Esophagus mucosa (tissue), 1 donor: Measurements from ENCODE around the gene UBE2Q1. TPM values are rescaled to one million over a fixed set of nuclear protein-coding genes. Genes with fewer than 3 reads are reported as not detected.

Experiments used
- ATAC-seq: fragments of 200-7000 bp; cut with Tn5 transposase; one replicate; pipeline ENCODE4 v1.9.1; 2020
- total RNA-seq: library from RNA; stranded (reverse); gene quantifications from one replicate; pipeline ENCODE4 v1.2.4, GENCODE V29; 2023
- donor health status: DM: yes; HTN: yes; CAD: no.

Gene UBE2Q1
- total RNA-seq, 1 donor from 2014 or later, result 37.3 TPM

DNA sequence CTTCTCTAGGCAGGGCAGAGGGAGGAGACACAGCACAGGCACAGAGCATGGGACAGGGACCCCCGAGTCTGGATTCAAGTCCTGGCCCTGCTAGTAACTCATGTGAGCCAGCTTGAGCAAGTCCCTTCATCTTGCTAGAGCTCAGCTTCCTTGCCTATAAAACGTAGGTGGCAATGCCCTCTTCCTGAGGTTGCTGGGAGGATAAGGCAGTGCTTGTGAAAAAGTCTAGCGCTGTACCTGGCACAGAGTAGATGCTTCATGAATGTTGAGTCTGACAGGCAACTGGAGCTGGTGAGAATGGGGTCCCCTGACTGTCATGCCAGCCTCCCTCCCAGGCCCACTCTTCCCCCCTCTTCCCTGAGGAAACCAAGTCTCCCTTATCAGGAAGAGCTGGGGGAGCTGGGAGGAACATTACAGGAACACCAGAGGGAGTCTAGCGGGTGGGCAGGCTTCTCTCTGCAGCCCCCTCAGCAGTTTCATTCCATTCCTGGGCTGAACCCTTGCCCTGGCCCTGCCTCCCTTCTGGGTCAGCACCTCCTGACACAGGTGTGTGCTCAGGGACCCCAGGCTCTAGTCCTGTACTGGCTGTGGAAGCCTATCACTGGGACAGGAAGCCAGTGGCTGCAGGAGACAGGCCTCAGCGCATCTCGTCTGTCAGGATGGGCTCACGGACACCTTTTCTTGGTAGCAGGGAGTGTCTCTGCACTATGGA is 19.0 kb upstream of the UBE2Q1 start:
- ATAC-seq, result peak; percentile 7

DNA sequence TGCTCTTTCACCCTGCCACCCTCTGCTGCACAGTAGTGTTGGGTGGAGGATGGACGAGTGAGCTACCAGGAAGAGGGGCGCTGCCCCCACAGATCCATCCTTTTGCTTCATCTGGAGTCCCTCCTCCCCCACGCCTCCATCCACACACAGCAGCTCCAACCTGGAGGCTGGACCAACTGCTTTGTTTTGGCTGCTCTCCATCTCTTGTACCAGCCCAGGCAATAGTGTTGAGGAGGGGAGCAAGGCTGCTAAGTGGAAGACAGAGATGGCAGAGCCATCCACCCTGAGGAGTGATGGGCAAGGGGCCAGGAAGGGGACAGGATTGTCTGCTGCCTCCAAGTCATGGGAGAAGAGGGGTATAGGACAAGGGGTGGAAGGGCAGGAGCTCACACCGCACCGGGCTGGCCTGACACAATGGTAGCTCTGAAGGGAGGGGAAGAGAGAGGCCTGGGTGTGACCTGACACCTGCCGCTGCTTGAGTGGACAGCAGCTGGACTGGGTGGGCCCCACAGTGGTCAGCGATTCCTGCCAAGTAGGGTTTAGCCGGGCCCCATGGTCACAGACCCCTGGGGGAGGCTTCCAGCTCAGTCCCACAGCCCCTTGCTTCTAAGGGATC is 17.6 kb upstream of the UBE2Q1 start:
- peak; percentile 21 for ATAC-seq

DNA sequence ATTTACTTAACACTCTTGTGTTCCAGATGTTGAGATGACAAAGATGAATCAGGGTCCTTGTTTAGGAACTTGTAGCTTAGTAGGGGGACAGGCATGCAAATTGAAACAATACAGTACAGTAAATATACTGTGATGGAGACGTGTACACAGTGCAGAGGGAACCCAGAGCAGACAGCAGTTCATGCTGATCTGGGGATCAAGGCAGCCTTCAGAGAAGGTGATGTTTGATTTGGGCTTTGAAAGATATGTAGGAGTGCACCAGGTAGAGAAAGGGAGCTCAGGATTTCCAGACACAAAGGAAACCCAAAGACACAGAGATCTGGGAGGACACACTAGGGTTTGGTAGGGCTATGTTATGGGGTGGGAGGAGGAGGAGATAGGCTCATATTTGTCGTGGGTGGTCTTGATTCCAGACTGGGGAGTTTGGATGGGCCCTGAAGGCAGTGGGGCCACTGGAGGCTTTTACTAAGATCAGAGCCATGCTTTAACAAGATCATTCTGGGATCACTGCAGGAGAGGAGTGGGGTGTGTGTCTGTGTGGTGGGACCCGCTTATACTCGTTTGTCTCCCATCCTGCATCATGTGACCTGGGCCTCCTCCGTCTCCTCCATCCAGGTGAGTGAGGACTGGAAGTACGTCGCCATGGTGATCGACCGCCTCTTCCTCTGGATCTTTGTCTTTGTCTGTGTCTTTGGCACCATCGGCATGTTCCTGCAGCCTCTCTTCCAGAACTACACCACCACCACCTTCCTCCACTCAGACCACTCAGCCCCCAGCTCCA is 16.9 kb upstream of the UBE2Q1 start:
- ATAC-seq, result no peak

DNA sequence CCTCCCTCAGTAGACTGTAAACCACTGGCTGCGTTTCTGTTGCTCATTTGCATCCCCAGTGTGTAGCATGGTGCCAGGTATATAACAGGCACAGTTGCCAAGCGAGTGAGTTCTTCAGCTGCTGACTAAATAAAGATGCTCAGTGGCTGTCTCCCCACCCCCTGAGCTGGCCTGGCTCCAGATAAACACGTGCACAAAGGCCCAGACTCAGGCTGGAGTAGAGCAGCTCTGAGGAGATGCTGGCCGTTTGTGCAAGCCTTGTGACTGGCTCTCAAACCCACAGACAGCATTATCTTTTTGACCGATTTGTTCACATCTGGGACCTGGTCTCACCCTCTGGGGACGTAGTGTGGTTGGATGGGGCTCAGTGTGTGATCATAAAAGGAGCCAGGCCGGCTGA is 16.3 kb upstream of the UBE2Q1 start:
- ATAC-seq, result no peak

DNA sequence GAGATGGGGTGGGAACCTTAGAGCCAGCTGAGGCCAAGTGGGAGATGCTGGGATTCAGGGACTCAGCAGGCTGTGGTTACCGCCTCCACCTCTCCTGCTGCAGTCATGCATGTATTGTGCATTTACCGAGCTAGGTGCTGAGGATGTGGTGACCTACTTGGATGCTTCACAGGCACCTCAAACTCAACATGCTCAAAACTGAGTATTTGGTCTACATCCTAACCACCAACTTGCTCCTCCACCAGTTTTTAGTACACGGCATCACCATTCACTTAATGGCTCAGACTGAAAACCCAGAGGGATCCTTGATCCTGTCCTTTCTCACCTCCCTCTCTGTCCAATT is 14.7 kb upstream of the UBE2Q1 start:
- ATAC-seq, result no peak

DNA sequence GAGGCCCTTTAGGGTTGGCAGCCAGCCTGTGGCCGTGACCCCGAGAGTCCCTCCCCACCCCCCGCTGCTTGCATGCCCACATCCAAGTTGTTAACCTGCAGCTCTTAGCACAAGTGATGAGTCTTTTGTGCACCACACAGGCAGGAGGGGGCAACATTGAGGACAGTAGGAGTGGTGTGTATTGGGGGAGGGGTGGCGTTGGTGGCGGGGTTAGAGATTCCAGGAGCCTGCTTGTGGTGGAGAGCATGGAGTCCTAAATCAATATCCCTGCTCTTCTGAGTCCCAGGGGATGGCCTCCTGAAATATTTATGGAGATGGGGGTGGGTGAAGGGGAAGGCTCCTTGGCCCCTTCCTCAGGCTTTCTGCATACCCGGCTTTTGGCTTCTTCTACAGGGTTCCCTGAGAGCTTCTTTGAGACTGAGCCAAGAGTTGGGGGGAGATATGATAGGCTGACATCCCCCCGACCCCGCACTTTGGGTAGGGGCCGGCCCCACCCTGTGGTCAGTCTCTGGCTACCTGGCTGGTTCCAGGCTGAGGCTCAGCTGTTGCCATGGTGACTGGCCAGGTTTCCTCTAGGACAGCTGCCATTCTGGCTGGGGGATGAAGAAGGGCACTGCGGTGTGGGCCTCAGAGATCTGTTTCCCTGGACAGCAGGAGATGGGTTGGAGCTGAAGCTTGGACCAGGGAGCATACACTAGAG is 14.2 kb upstream of the UBE2Q1 start:
- ATAC-seq, result no peak

DNA sequence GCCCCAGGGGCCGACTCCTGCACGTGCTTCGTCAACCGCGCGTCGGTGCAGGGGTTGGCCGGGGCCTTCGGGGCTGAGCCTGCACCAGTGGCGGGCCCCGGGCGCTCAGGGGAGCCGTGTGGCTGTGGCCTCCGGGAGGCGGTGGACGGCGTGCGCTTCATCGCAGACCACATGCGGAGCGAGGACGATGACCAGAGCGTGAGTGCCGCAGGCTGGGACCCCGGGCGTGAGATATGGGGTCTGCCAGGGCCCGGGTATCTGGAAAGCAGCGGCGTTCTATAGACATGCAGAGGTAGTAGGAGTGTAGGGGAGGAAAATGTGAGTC is 13.5 kb upstream of the UBE2Q1 start:
- ATAC-seq, result no peak

DNA sequence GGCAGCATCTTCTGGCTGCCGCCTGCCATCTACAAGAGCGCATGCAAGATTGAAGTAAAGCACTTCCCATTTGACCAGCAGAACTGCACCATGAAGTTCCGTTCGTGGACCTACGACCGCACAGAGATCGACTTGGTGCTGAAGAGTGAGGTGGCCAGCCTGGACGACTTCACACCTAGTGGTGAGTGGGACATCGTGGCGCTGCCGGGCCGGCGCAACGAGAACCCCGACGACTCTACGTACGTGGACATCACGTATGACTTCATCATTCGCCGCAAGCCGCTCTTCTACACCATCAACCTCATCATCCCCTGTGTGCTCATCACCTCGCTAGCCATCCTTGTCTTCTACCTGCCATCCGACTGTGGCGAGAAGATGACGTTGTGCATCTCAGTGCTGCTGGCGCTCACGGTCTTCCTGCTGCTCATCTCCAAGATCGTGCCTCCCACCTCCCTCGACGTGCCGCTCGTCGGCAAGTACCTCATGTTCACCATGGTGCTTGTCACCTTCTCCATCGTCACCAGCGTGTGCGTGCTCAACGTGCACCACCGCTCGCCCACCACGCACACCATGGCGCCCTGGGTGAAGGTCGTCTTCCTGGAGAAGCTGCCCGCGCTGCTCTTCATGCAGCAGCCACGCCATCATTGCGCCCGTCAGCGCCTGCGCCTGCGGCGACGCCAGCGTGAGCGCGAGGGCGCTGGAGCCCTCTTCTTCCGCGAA is 12.9 kb upstream of the UBE2Q1 start:
- no peak for ATAC-seq

DNA sequence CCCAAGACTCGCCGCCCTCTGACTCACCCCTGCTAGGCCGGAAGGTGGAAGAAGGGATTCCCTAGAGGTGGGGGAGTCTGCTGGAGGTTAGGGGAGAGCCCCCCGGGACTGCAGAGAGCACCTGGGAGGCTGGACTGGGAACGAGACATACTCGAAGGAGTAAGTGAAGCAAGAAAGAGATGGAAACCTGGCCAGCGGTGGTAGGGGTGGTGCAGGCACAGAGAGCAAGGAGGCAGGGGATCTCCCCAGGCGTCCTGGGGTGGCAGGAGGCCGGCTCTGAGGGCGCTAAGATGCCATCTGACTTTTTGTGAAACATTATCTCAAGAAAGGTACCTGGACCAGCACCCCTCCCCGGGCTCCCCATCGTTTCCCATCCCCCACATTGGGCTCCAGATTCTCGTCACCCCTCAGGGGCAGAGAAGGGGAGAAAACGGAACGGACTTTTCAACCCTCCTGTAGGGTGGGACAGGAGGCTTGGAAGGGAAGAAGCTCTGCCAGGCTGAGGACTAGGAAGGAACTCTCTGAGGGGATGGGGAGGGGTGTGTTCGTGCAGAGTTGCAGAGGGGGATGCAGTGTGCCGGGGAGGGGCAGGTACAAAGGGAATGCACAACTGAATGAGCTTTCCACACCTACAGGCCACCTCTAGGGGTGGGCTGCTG is 9.8 kb upstream of the UBE2Q1 start:
- no peak for ATAC-seq

DNA sequence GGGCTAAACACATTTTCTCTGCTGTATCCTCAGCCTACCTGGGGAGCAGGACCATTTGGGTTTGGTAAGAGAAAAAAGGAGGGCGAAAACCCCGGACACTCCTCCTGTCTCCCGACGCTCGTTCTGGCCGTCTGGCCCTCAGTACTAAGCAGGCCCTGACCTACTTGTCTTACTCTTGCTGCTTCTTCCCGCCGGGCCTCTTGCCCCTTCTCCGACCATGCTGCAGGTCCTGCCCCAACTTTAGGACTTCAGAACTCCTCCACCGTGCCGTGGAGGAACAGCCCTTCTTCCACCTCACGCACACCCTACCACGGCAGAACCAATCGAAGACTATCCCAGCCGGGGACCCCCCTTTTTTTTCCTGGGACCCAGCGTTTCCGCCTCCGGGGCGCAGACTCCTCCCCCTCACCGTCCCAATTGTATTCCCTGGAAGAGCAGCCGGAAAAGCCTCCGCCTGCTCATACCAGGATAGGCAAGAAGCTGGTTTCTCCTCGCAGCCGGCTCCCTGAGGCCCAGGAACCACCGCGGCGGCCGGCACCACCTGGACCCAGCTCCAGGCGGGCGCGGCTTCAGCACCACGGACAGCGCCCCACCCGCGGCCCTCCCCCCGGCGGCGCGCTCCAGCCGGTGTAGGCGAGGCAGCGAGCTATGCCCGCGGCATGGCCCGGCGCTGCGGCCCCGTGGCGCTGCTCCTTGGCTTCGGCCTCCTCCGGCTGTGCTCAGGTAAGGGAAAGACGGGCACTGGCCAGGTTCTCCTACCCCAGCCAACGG is 9.1 kb upstream of the UBE2Q1 start, which contains the start of gene CHRNB2:
CHRNB2 (plus strand) TSS at position 393 of the 771 bp plus-strand sequence; CDS start at position 660, 267 bp downstream.
- peak; percentile 91 for ATAC-seq

DNA sequence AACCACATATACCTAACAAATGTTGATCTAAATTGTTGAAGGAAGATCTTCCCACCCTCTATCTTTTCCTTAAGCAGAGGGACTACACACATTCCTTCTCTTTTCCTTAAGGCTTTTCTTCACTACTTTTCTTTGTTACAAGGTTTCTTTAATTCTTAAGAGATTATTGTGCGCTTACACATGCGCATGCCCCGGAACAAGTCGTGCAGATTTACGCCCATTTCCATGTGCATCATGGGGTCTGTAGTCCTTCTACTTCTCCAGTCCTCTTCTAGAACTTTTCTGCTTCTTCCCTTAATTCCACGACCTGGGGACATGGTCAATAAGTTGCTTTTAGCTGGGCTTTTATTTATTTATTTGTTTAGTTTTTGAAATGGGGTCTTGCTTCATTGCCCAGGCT is 7.4 kb upstream of the UBE2Q1 start:
- no peak for ATAC-seq

DNA sequence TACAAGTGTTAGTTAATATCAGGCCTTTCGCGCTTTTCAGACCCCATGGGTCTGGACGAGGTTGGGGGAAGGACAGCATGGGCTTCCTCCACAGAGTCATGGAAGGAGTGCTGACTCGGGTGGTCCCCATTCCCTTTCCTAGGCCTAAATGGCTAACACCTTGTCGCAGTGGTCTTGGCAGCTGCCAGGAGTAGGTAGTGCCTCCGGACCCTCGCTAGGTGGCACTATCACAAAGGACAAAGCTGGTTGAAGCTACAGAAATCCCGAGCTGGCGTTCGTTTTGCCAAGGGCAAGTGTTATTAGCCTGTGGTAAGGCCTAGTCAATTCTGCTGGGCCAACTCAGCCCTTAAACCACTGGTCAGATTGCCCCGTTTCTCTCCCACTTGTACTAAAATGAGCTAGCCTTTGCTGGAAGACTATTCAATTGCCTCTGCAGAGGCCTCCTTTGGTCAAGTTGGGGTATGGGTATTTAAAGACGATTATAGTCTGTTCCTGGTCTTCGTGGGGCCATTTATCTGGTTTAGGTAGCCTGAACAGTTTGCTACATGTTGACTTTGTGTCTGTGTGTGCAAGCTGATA is 1.1 kb upstream of the UBE2Q1 start:
- peak; percentile 69 for ATAC-seq

DNA sequence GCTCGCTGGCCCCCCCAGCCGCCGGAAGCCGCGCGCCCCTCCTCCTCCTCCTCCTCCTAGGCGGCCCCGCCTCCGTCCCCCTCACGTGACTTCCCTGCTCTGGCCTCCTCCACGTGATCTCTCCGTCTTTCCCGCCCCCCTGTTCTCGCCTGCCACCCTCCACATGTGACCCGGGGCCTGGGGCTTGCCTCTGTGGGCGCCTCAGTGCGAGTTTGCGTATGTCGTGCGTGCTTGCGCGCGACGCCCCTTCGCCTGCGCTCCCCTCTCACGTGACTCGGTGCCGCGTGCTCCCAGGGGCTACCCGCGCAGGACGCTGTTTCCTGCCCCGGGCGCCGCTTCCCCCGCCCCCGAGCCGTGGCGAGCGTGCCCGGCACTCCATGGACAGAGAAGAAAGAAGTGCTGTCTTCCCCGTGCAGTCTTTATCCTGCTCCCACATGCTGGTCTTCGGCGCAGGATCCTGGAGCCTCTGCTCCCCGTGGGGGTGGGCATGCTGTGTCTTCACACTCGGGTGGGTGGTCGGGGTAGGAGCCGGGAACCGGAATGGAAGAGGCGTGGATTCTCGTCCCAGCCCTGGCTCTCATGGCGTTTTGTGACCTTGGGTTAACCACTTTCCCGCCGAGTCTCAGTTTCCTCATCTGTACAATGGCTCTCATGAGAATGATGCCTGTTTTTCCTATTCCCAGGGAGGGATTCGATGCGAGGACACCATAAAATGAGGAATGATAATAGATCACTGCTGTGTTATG is 431 bp upstream of the UBE2Q1 start:
- ATAC-seq, result peak; percentile 96

DNA sequence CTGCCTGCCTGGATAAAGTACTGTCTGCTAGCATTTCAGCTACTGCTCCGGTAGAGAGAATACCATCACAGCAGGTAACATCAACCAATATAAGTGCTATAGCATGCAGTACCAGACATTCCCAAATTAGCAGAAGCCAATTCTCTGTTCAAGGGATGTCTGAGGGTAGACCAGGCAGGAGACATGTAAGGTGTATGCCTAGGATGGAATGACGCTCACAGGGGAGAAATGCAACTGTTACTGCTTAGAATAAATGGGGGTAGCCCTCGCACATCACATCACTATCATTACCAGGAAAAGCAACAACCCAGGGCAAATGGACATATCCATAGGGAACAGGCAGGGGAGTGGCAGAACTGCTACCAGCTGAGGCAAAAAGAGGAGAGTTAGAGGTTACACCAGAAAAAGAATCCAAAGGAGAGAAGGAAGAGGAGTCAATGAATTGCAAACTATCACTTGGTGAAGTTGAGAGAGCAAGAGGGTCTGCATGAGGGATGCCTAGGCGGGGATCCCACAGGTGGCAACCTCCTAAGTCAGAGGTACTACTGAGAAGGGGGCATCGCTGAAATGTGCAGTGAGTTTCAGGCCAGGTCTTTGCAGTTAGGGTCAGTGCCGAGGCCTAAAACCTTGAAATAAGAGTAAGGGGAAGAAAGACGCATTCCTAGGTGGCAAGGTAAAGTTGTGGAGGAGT is 1.1 kb downstream of the UBE2Q1 start:
- ATAC-seq, result no peak

DNA sequence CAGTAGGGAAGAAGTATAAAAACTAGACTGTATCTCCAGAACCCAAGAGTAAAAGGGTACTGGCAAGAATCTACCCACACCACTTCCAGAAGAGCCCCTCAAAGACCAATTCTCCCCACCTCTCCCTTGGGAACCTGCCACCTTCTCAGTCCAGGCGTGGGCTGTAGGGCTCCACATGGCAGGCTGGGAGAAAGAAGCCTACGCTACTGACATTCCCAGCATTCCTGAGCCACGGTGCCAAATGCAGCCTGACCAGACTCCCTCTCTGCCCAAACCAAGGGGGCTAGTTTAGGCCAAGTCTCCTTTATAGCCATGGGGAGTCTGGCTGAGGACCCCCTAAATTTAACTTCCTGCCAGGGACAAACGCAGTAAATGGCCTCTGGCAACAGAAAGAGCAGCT is 2.0 kb downstream of the UBE2Q1 start:
- ATAC-seq, result no peak

DNA sequence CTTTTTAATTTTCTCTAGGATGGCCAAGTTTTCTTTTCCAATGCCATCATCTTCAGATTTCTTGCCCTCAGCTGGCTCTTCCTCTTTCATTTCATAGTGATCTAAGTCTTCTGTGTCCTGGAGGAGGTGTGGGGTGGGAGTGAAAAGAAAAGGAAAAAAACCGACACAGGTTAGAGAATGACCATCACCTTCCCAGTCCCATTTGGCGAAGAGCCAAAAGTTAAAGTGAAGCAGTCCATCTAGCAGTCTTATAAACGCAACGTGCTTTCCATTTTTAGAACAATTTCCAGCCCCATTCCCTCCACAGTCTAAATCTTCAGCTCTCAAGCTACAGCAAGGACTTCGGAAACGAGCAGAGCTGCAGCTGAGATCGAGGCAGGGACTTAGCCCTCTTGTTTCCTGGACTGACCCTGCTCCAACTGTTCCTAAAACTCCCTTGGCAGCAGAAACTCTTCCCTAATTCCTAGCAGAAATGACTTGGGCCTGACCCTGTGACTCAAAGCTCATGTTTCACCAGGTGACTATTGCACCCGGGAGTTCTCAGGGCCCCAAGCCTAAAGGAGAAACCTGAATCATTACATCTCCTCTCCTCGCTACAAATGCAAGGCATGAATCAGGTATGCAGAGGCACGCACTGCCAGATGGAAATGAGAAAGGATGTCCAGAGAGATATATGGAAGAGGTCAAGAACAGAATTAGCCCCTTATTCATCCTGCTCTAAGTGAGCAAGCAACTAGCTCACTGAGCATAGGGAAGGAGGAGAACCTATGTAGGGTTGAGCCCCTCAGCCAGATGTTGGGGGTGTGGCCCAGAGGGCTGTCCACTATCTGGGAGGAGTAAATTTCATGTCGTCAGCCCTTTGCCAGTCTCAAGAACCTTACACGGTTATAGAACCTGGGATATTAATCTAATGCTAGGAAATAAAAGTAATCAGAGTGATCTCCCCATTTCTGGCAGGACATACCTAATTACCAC is 5.1 kb downstream of the UBE2Q1 start:
- peak; percentile 18 for ATAC-seq

DNA sequence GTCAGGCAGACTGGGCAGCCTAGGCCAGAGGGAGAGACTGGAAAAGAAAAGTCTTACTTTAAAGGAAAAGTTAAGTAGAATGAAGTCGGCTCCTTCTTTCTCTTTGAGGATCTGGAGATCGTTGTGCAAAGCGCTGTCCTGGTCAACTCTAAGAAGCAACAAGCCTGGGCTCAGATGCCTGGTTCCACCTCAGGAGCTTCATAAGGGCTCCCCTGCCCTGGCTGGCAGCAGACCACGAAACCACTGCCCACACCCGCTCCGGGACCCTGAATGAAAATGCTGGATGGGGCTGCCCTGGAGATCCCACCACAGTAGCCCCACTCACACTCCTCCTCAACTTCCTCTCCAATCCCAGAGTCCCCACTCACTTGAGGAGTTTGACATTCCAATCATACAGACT is 6.4 kb downstream of the UBE2Q1 start:
- no peak for ATAC-seq

DNA sequence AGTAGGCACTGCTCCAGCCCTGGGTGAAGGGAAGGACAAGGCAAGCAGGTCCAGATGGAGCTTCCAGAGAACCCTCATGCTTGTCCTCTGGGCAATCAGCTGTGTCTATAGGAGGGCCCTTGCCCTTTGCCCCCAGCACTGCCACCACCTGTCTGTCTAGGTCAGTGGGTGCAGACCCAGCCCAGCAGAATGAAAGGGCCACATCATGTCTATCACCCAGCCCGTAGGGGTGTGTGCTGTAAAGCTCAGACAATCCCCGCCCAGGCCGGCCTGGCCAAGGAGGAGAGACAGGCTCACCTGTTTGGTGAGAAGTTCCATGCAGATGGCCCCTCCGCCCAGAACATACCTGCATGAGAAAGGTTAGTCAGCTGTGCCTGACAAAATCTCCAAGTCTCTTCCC is 7.0 kb downstream of the UBE2Q1 start:
- peak; percentile 80 for ATAC-seq
